Activated CD8-positive, alpha-beta T cell treated with anti-CD3 and anti-CD28 coated beads for 36 hours (primary cell): Measurements from ENCODE around the gene DZANK1. TPM values are rescaled to one million over a fixed set of nuclear protein-coding genes. Genes with fewer than 3 reads are reported as not detected.
"Not testable (repeated sequence)": the region's sequence is repeated elsewhere in the genome, so short reads cannot be mapped to it uniquely, and the experiment has no call there.

Source experiments
- ATAC-seq: fragments of 200-7000 bp; cut with Tn5 transposase; one replicate; pipeline ENCODE4 v1.10.0; 2021; ENCODE audit warnings: mild to moderate bottlenecking, moderate library complexity
- CTCF ChIA-PET: fragments of 350-600 bp; sonication (Branson Sonifier 250); formaldehyde crosslinking; loops from one replicate; lab custom pipeline; 2021; ENCODE audit warnings: antibody characterized with exemption; lab: Charles Lee
- POLR2A ChIA-PET: fragments of 350-600 bp; sonication (Branson Sonifier 250); formaldehyde crosslinking; loops from one replicate; lab custom pipeline; 2021; ENCODE audit warnings: antibody characterized with exemption; lab: Charles Lee
- DNase-seq: peaks from one replicate; pipeline ENCODE4 v3.0.0-alpha.2; 2020
- H3K27ac Mint-ChIP-seq: one replicate; pipeline ENCODE4 v1.8.0; 2021; ENCODE audit warnings: mild to moderate bottlenecking, mixed read lengths
- H3K27me3 Mint-ChIP-seq: one replicate; pipeline ENCODE4 v1.8.0; 2021; ENCODE audit warnings: mixed read lengths
- H3K36me3 Mint-ChIP-seq: one replicate; pipeline ENCODE4 v1.8.0; 2021; ENCODE audit warnings: low read depth, mixed read lengths
- H3K4me1 Mint-ChIP-seq: one replicate; pipeline ENCODE4 v1.8.0; 2021; ENCODE audit warnings: low read depth, mixed read lengths
- H3K4me3 Mint-ChIP-seq: one replicate; pipeline ENCODE4 v1.8.0; 2021; ENCODE audit warnings: mild to moderate bottlenecking, moderate library complexity, mixed read lengths
- H3K9me3 Mint-ChIP-seq: one replicate; pipeline ENCODE4 v1.8.0; 2021; ENCODE audit warnings: mixed read lengths
- CTCF ChIP-seq: fragments of 200-600 bp; IDR thresholded peaks from one replicate; pipeline ENCODE4 v1.8.0; 2022; ENCODE audit warnings: antibody characterized with exemption, mild to moderate bottlenecking
- intact Hi-C: fragments of 100-400 bp; cut with micrococcal nuclease; formaldehyde crosslinking; loops from one replicate; pipeline ENCODE4 v1.10.0; 2022
- microRNA-seq: library from miRNA; unstranded; fragments of <30 nt; microRNA quantifications from one replicate; pipeline ENCODE4 v1.2.0, GENCODE V29; 2022; ENCODE audit warnings: borderline microRNAs expressed, borderline replicate concordance
- total RNA-seq, 2 experiments: library from RNA; stranded (reverse); gene quantifications; one replicate each; pipeline ENCODE4 v1.2.3, GENCODE V29; 2021

Gene DZANK1
- total RNA-seq, 2 experiments from 2014 or later: 1.4 to 1.8 TPM

DNA sequence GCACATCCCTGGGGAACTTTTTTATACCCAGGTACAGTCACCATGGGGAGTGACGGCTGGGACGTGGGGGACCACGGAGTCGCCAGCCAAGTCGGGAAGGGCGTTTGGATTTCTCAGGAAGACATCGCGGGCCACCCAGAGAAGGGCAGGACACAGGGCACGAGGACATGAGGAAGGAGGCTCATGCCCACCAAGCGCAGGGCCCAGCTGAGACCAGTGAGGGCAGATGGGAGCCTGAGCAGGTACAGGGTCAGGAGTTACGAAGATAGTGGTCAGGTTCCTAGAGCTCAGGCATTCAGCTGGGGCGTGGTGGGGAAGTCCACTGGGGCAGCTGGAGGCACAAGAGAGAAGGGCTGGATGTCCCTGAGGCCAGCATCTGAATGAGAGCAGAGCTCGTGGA, 103.9 kb downstream of the DZANK1 start:
- ChIA-PET POLR2A (no interaction called here), CTCF (interaction anchor here (0.6 kb wide), 1 partner anchor 681 kb away, joined by 3 read pairs; the partner anchor contains the start of gene RRBP1)
- no peak overlapping the region for H3K27ac Mint-ChIP-seq
- no peak overlapping the region for H3K4me3 Mint-ChIP-seq
- H3K9me3 Mint-ChIP-seq: no peaks in the 10 kb centered on the region
- no peaks in the 10 kb centered on the region for H3K4me1 Mint-ChIP-seq
- no peaks in the 10 kb centered on the region for H3K36me3 Mint-ChIP-seq
- intact Hi-C loops: no loop called here
- DNase-seq (no peak), ATAC-seq (no peak)
- no peak for TF ChIP-seq CTCF
- no peaks in the 10 kb centered on the region for H3K27me3 Mint-ChIP-seq

DNA sequence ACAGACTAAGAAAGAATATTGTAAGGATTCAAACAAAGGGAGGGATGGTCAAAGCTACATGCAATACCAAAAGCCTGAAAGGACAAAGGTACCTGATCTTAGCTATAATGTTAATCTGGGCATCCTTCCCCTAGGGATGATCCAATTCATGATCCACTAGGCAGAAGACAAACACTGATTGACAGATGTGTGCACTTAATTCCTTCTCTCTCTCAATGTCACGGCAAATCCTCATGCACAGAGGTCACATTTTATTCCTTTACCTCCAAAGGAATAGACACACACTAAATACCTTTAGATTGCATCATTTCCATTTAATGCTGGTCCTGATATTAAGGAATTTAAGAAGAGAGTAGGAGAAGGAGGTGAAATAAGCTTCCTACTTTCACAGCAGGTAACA, 105.2 kb downstream of the DZANK1 start:
- Mint-ChIP-seq H3K4me1 (no peaks in the 10 kb centered on the region), H3K9me3 (no peaks in the 10 kb centered on the region), H3K27ac (no peak overlapping the region), H3K27me3 (no peaks in the 10 kb centered on the region), H3K4me3 (no peak overlapping the region), H3K36me3 (no peaks in the 10 kb centered on the region)
- intact Hi-C loops: no loop called here
- CTCF ChIA-PET: no interaction called here
- POLR2A ChIA-PET: no interaction called here
- no peak for DNase-seq
- no peak for ATAC-seq
- TF ChIP-seq CTCF: no peak

DNA sequence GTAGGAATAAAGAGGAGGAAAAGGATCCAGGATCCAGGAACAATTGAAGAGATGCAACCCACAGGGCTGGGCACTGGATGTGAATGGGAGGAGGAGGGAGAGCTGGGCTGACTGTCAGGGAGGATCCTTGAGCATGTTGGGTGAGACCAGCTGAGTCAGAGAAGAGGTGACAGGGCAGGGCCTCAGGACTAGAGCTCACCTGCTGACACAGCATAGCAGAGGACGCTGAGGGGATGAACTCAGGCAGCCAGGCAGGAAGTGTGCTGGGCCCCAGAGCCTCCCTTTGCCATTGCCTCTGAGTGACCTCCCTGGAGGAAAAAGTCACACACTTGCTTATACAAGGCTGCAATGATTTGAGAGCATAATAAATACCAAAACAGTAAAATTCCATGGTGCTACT, 106.2 kb downstream of the DZANK1 start:
- H3K27ac Mint-ChIP-seq: no peak overlapping the region
- no peaks in the 10 kb centered on the region for H3K36me3 Mint-ChIP-seq
- CTCF ChIA-PET: interaction anchor here (1.2 kb wide), 1 partner anchor 30 kb away, joined by 3 read pairs; no protein-coding TSS in a partner anchor
- no peaks in the 10 kb centered on the region for H3K27me3 Mint-ChIP-seq
- intact Hi-C loops: no loop called here
- ATAC-seq: no peak
- POLR2A ChIA-PET: no interaction called here
- TF ChIP-seq CTCF: no peak
- no peak overlapping the region for H3K4me3 Mint-ChIP-seq
- H3K9me3 Mint-ChIP-seq: no peaks in the 10 kb centered on the region
- DNase-seq: no peak
- H3K4me1 Mint-ChIP-seq: no peaks in the 10 kb centered on the region

- ATAC-seq: no peak
- H3K9me3 Mint-ChIP-seq: peaks cover 2% of the 10 kb centered on the region
- H3K4me1 Mint-ChIP-seq: no peaks in the 10 kb centered on the region
- POLR2A ChIA-PET: no interaction called here
- no peak overlapping the region for H3K4me3 Mint-ChIP-seq
- no peaks in the 10 kb centered on the region for H3K36me3 Mint-ChIP-seq
- CTCF ChIA-PET: interaction anchor here (1.2 kb wide), 1 partner anchor 29 kb away, joined by 3 read pairs; no protein-coding TSS in a partner anchor
- TF ChIP-seq CTCF: no peak
- H3K27me3 Mint-ChIP-seq: peaks cover 2% of the 10 kb centered on the region
- H3K27ac Mint-ChIP-seq: no peak overlapping the region
- DNase-seq: no peak
- intact Hi-C loops: no loop called here
These were observed 107.0 kb downstream of the DZANK1 start for GRCh38 chr20:18359854-18360253.

DNA sequence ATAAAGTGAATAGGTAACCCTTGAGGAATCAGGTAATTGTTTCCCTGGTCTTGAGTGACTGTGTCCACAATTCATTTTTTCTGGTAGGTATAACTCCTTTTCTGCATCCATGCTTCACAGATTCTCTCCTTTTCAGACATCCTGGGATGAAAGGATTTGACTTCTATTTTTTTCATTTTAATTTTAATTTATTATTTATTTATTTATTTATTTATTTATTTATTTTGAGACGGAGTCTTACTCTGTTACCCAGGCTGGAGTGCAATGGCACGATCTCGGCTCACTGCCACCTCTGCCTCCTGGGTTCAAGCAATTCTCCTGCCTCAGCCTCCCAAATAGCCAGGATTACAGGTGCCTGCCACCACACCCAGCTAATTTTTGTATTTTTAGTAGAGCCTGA, 117.1 kb downstream of the DZANK1 start:
- intact Hi-C loops, H3K9me3 Mint-ChIP-seq, H3K4me1 Mint-ChIP-seq, CTCF ChIA-PET, DNase-seq, H3K36me3 Mint-ChIP-seq, H3K27ac Mint-ChIP-seq, H3K4me3 Mint-ChIP-seq, ATAC-seq: not testable (repeated sequence)
- peaks cover 12% of the 10 kb centered on the region for H3K27me3 Mint-ChIP-seq
- POLR2A ChIA-PET: interaction anchor here (0.7 kb wide), 1 partner anchor 1070 kb away, joined by 3 read pairs; no protein-coding TSS in a partner anchor

Small RNA genes within 50 kb of the gene (microRNA-seq; reads per million reads assigned to microRNA genes)
- gene MIR3192: not detected

Other genes starting within 250 kb of the DZANK1 start
- gene ZNF133, start 178.5 kb downstream of the DZANK1 start, total RNA-seq: 1 to 10 TPM; 8.0 TPM
- gene POLR3F, start 360 bp upstream of the DZANK1 start, total RNA-seq: 10 to 100 TPM in 1 of 2 experiments, 1 to 10 TPM in 1; 8.8 to 10.1 TPM
- 10 to 100 TPM; 15.8 to 17.5 TPM for gene RBBP9, start 30.2 kb upstream of the DZANK1 start, total RNA-seq
- 10 to 100 TPM; 88.5 to 89.3 TPM for gene SEC23B, start 40.9 kb upstream of the DZANK1 start, total RNA-seq
- 10 to 100 TPM; 56.5 to 56.6 TPM for gene SMIM26, start 100.4 kb upstream of the DZANK1 start, total RNA-seq
- 10 to 100 TPM; 52.3 to 53.5 TPM for gene DTD1, start 121.0 kb upstream of the DZANK1 start, total RNA-seq